Occipital lobe (tissue), 2 donors: ENCODE data around the gene TMEM229A. TPM values are rescaled to one million over a fixed set of nuclear protein-coding genes. Genes with fewer than 3 reads are reported as not detected.
A peak's percentile ranks its signal among the peaks of the same experiment; 100 is the strongest.
"Not testable (repeated sequence)": the region's sequence is repeated elsewhere in the genome, so short reads cannot be mapped to it uniquely, and the experiment has no call there.

Experiments
- DNase-seq: peaks from one replicate; lab custom pipeline; 2025; lab: John Stamatoyannopoulos, UW
- total RNA-seq: library from RNA; depleted of rRNA; stranded (reverse); fragments of >200 nt; gene quantifications from one replicate; pipeline ENCODE4 v1.2.3, GENCODE V29; 2014

The TMEM229A gene
- 1.7 TPM for total RNA-seq

DNA sequence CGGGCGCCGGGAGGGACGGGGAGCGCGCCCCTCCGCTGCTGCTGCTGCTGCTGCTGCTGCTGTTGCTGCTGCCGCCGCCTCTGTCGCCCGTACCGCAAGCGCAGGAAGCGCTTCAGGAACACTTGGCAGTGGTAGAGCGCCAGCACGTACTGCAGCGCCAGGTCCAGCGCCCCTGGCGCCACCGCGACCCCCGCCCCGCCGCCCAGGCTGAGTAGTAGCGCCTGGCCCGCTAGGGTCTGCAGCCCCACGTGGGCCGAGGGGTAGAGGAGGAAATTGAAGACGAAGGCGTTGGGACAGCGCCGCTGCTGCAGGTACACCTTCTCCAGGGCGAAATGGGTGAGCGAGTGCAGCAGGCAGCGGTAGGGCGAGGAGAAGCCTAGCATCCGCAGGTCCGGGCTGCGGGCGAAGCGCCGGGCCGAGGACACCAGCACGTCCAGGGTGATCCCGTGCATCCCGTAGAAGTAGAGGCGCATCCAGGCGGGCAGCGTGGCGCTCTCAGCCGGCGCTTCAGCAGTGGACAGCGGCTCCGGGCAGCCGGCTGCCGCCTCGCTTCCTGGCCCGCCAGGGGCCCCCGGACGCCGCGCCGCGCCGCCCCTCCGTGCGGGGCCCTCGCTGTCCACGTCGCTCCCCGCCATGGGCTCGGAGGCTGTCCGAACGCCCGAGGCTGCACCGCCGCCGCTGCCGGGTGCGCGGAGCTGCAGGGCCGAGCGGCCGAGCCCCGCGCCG is at the start of gene TMEM229A:
Gene TMEM229A, minus strand, starts transcription at position 699 of the 726 bp plus-strand sequence. Its CDS starts 64 bp downstream, at position 635.
- peak; percentile 72 for DNase-seq

GRCh38 chr7:124082234-124082633 is 49.4 kb upstream of the TMEM229A start:
- not testable (repeated sequence) for DNase-seq

DNA sequence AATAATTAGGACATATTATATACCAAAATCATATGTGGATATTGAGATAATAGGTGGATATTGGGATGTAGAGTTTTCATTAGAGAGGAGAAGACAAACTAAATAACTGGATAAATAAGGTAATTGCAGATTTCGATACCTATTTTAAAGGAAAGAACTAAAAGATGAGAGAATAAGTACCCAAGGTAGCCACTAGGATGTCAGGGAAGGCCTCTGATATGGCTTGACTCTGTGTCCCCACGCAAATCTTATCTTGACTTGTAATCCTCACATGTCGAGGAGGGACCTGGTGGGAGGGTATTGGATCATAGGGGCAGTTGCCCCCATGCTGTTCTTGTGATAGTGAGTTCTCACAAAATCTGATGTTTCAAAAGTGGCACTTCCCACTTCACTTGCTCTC is 44.7 kb upstream of the TMEM229A start:
- DNase-seq: no peak

DNA sequence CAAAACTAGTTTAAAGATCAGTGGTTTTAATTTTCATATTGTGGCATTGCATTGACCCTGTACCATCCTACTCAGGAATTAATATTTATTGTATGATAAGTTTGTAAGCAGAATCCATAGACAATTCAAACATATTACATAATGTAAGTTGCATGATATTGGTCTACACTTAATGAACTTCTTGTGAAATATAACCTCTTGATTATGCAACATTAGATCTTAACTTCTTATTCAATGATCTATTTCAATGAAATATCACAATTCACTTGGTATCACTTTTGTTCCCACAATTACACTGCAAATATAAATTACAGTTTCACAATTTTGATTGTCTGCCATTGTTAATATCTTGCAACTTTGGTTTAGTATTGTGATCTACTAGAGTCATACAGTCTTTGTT is 44.0 kb upstream of the TMEM229A start:
- no peak for DNase-seq

DNA sequence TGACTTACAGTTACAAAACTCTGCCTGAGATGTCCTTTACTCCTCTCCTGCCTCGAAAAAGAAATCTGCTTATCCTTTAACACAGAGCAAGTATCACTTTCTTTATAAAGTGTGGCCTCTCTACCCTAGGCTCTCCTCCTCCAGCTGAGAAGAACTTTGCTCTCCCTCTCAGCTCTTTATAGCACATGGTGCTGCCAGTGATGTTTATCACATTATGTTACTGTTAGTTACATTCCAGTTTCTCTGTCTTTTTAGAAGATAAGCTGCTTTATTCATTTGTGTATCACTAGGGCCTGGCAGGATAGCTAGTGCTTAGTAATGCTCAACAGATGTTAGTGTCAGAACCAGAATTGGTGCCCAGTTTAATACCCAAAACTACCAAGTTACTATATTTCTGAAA is 41.1 kb upstream of the TMEM229A start:
- DNase-seq: no peak

DNA sequence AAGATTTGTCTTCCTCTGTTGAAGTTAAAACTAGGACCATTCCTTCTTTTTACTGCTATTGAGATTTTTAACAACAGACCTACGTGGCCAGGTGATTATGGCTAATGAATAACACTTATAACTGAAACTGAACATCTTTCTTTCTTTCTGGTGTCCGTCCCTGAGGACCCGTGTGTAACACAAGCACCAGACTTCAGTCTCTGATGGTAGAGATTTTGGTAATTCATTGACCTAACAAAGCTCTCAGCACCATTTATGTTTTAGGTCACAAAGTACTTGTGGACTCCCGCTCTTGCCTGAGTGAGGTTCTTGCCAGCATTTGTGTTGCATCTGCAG is 40.4 kb upstream of the TMEM229A start:
- no peak for DNase-seq

- no peak for DNase-seq
Observed at GRCh38 chr7:124072603-124073309, 39.9 kb upstream of the TMEM229A start.

- DNase-seq: no peak
Observed at GRCh38 chr7:124071843-124072242, 39.0 kb upstream of the TMEM229A start.

DNA sequence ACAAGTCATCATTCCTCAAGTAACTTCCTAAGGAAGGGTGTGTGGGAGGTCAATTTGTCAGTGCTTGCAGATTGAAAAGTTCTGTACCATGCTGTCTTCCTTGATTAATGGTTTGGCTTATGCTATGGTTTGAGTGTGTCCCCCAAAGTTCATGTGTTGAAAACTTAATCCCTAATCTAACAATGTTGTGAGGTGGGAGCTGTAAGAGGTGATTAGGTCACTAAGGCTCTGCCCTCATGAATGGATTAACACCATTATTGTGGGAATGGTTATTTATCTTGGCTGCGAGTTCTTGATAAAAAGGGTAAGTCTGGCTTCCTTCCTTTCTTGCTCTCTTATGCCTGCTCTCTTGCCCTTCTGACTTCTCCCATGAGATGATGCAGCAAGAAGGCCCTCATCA is 29.3 kb upstream of the TMEM229A start:
- DNase-seq: no peak

DNA sequence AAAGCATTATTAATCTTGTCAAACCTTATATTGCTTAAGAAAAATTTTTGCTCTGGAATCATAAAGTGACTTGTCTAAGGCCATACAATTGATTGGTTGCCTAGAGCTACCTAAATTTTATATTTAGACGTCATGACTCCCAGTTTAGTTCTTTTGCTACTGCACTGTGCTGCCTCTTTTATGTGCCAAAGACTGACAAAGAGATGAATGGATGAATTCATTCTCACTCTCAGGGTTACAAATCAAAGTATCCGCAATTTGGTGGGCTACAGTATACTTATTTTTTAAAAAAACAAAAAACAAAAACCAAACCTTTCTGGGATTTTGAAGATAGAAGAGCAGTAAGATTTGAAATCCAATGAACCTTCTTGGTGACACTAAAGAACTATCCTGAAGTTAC is 27.7 kb upstream of the TMEM229A start:
- DNase-seq: no peak

GRCh38 chr7:124059375-124059774 is 26.5 kb upstream of the TMEM229A start:
- no peak for DNase-seq

GRCh38 chr7:124058515-124058914 is 25.6 kb upstream of the TMEM229A start:
- no peak for DNase-seq

DNA sequence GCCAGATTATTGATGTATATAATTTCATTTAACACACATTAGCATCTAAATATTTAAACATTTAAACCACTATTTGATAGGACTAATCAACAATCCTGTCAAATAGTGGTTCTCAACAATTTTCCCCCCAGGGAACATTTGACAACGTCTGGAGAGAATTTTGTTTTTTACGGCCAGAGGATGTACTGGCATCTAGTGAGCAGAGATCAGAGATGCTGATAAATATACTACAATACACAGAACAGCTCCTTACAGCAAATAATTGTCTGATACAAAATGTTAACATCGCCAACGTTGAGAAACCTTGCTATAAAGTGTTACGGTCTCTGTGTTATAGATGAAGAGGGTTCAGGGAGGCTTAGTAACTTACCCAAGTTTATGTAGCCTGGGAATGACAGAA is 25.0 kb upstream of the TMEM229A start:
- DNase-seq: no peak

- no peak for DNase-seq
Observed at GRCh38 chr7:124056234-124056633, 23.4 kb upstream of the TMEM229A start.

GRCh38 chr7:124051681-124052377 is 19.0 kb upstream of the TMEM229A start:
- no peak for DNase-seq

DNA sequence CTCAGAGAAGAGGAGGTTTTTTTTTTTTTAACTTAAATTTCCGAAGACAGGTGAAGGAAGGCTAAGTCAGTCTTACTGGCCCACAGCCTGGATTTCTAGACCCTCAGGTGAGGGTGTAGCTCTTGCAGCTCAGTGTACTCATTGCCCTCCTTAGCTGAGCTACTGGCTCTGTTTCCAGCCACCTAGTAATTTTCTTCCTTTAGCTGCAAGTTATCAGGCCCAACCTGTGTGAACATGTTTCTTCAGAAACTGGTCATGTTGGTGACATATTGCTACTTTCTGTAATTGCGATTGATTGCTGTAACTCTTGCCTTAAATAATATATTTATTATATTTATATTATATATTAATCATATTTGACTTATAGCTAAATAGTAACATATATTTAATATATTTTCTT is 10.0 kb upstream of the TMEM229A start:
- no peak for DNase-seq

DNA sequence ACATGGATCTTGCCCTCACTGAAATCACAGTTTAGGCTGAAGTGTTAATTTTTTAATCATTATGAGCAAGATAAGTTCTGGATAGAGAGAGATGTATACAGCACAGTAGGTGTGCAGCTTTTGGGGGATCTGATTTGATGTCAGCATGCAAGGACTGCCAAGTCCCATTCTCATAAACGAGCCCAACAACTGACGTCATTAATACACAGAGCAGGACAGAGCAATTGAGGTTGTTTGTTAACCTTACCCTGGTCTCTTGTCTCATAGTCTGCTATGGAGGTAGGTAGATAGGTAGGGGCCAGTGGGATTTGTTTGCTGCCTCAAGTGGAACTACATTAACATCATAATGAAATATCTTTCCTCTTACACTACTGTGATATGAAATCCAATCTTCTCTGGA is 8.6 kb upstream of the TMEM229A start:
- DNase-seq: no peak

DNA sequence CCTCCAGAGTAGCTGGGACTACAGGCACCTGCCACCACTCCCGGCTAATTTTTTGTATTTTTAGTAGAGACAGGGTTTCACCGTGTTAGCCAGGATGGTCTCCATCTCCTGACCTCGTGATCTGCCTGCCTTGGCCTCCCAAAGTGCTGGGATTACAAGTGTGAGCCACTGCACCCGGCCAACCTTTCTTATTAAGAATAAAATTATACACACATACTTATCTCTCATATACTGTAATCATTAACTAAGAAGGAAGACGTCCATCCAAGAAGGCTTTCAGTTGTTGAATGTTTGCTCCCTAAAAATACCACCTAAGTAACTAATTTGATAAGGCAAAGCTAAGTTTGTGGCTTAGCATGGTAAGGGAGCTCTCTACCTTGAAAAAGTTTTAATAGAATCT is 5.0 kb upstream of the TMEM229A start:
- not testable (repeated sequence) for DNase-seq

GRCh38 chr7:124035706-124036105 is 2.8 kb upstream of the TMEM229A start:
- DNase-seq: no peak

DNA sequence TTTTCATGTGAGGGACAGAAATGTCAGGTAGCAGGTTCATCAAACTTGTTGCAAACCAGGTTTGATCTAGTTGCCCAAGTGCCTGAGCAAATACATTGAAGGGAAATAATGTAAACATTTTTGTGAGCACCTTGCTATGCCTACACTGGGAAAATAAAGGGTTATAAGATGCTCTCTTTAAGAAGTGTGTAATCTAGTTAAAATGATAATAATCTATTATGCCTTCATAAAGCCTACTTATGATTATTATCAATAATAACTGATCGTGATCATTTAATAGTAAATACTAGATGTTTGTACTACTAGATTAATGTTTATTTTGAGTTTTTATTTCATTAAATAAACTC is 1.9 kb upstream of the TMEM229A start:
- DNase-seq: no peak

GRCh38 chr7:124033807-124034753 is 1.2 kb upstream of the TMEM229A start:
- DNase-seq: no peak
